ENCODE measurements around the gene KATNIP.
"Not testable (repeated sequence)": the region's sequence is repeated elsewhere in the genome, so short reads cannot be mapped to it uniquely, and the experiment has no call there.

Gene KATNIP

DNA sequence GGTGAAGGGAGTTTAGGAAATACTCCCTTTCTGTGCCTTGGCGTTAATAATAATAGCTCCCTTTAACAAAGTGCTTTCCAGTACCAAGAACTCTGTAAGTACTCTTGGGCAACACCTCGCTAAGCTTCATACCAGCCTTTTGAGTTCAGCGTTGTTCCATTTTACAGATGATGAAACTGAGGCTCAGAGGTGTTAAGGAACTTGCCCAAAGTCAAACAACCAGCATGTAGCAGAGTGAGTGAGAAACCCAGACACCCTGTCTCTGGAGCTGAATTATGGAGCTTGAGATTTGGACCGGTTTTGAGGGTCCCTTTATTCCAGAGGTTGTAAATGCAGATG is 607 bp downstream of the KATNIP start:
- H3K27ac Mint-ChIP-seq, result peak overlapping the region; percentile 100
- no peak for ATAC-seq (replicated peaks)
- H3K27me3 Mint-ChIP-seq, result no peaks in the 10 kb centered on the region
- H3K36me3 Mint-ChIP-seq, result peaks cover 7 to 20% of the 10 kb centered on the region in 2 donors
- peaks cover 24 to 50% of the 10 kb centered on the region in 2 donors for H3K4me1 Mint-ChIP-seq
- peak overlapping the region; percentile 98 for H3K4me3 Mint-ChIP-seq
- no peaks in the 10 kb centered on the region for H3K9me3 Mint-ChIP-seq
- DNase-seq, result no peak

DNA sequence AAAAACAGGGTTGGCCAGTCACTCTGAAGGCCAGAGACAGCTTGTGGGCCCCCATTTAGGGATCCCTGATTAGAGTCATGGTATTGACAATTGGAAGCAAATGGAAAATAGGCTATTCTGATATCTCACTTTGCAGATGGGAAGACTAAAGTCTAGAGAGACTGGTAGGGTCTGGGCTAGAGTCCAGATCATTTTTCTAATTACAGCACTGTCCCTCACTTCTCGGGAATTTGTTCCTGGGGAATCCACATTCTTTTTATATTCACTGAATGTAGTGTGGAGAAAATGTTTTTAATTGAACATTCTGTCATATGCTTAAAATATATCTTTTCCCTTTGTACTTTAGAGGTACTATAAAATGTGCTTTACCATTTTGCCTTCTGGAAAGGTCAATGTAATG is 1.1 kb downstream of the KATNIP start:
- ATAC-seq (replicated peaks) (no peak), DNase-seq (no peak)
- Mint-ChIP-seq H3K36me3 (peaks cover 7 to 18% of the 10 kb centered on the region in 2 donors), H3K4me1 (peaks cover 24 to 47% of the 10 kb centered on the region in 2 donors), H3K27me3 (no peaks in the 10 kb centered on the region), H3K9me3 (no peaks in the 10 kb centered on the region), H3K27ac (no peak overlapping the region), H3K4me3 (peak overlapping the region in 1 of 2 donors; percentile 98)

DNA sequence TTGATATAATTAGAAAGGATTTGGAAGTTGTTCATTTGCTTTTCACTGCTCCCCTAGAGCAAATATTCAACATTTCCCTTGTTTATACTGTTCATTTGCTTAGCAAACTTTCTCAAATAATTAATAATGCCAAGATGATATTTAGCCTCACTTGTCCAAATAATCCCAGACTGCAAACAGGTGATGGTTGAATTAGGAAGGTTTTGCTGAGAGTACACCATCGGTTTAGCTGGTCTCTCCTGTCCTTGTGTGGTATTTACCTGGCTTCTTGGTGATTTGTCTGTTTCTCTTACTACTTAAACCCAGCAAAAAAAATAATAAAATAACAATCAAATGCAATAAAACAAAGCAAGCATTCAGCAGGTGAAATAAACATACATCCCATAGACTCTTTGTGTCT is 6.5 kb downstream of the KATNIP start:
- Mint-ChIP-seq H3K27me3 (no peaks in the 10 kb centered on the region), H3K9me3 (no peaks in the 10 kb centered on the region), H3K27ac (no peak overlapping the region), H3K4me3 (no peak overlapping the region), H3K4me1 (peaks cover 0 to 2% of the 10 kb centered on the region in 2 donors), H3K36me3 (peaks cover 7 to 16% of the 10 kb centered on the region in 2 donors)
- DNase-seq (no peak), ATAC-seq (replicated peaks) (no peak)

DNA sequence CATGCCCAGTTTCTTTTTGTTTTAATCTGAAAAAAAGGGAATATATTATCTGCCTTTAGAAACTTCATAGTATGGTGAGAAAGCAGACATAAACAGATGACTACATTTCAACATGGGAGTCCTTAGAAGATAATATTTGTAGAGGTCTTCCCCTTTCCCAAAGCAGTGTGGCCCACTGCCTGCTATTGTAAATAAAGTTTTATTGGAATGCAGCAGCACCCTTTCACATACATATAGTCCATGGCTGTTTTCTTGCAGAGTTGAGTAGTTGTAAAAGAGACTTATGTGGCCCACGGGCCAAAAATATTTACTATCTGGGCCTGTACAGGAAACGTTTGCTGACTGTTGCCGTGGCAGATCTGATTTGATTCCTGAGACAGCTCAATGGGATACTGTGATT is 8.5 kb downstream of the KATNIP start:
- Mint-ChIP-seq H3K27ac (no peak overlapping the region), H3K9me3 (no peaks in the 10 kb centered on the region), H3K36me3 (peaks cover 7 to 23% of the 10 kb centered on the region in 2 donors), H3K27me3 (no peaks in the 10 kb centered on the region), H3K4me3 (no peak overlapping the region), H3K4me1 (peaks cover 0 to 4% of the 10 kb centered on the region in 2 donors)
- DNase-seq, result no peak
- ATAC-seq (replicated peaks), result no peak

DNA sequence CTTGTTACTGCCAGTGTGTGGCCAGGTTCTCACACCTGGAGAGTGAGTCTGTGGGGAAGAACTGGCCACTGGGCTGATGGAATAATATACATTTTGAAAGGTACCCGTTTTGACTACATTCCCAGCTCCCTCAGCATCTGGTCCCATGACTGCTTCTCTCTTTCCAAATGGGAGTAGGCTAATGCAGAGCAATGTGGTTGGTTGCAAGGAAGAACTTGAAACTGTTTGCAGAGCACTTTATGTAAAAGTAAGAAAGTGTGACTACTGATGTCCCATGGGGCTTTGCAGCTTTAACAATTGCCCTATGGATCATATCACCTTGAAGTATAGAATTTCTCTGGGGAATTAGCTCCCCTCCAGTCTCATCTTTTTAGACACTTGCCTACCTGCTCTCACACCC is 9.0 kb downstream of the KATNIP start:
- no peaks in the 10 kb centered on the region for H3K9me3 Mint-ChIP-seq
- no peak overlapping the region for H3K4me3 Mint-ChIP-seq
- peaks cover 0 to 4% of the 10 kb centered on the region in 2 donors for H3K4me1 Mint-ChIP-seq
- H3K27ac Mint-ChIP-seq, result no peak overlapping the region
- no peaks in the 10 kb centered on the region for H3K27me3 Mint-ChIP-seq
- DNase-seq, result no peak
- peaks cover 7 to 23% of the 10 kb centered on the region in 2 donors for H3K36me3 Mint-ChIP-seq
- no peak for ATAC-seq (replicated peaks)

DNA sequence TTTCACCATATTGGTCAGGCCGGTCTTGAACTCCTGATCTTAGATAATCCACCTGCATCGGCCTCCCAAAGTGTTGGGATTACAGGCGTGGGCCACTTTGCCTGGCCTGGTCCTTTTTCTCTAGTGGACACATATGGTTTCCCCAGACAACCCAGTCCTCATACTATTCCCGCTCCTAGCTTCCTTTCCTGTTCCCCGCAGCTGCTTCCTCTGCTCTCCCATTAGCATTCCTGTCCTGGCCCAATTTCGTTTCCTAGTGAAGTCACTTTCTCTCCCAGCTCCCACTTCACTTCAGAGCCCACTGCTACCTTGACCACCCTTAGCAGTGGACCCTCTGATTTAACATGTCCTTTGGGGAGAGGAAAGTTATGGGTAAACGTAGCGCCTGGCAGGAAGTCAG is 11.3 kb downstream of the KATNIP start:
- no peak for ATAC-seq (replicated peaks)
- H3K27ac Mint-ChIP-seq, result peak overlapping the region; percentile 75

DNA sequence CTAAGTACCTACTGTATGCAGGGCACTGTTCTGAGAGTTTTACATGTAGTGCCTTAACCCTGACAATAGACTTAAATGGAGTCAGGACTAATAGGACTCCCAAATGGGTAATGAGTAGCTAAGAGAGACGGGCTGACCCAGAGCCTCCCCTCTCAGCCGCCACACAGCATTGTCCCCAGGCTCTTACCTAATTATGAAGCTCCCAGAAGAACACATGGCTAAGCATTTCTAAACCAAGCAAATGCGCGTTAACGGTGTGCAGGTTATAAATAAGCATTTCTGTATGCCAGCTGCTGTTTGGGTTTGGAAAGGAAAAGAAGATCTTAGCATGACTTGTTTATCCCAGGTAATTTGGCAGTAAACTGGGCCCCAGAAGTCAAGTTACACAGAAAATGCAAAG is 14.3 kb downstream of the KATNIP start:
- ATAC-seq (replicated peaks) (no peak), DNase-seq (no peak)
- H3K27me3 Mint-ChIP-seq, result no peaks in the 10 kb centered on the region
- no peaks in the 10 kb centered on the region for H3K9me3 Mint-ChIP-seq
- no peak overlapping the region for H3K27ac Mint-ChIP-seq
- H3K4me1 Mint-ChIP-seq, result peaks cover 13% of the 10 kb centered on the region in 2 donors
- peaks cover 9 to 23% of the 10 kb centered on the region in 2 donors for H3K36me3 Mint-ChIP-seq
- no peak overlapping the region for H3K4me3 Mint-ChIP-seq

More for the DNA sequence above, 11.3 kb downstream of the KATNIP start:
- DNase-seq, result no peak
- Mint-ChIP-seq H3K4me3 (no peak overlapping the region), H3K36me3 (peaks cover 9 to 23% of the 10 kb centered on the region in 2 donors), H3K4me1 (peaks cover 5 to 6% of the 10 kb centered on the region in 2 donors), H3K9me3 (no peaks in the 10 kb centered on the region), H3K27me3 (no peaks in the 10 kb centered on the region)

DNA sequence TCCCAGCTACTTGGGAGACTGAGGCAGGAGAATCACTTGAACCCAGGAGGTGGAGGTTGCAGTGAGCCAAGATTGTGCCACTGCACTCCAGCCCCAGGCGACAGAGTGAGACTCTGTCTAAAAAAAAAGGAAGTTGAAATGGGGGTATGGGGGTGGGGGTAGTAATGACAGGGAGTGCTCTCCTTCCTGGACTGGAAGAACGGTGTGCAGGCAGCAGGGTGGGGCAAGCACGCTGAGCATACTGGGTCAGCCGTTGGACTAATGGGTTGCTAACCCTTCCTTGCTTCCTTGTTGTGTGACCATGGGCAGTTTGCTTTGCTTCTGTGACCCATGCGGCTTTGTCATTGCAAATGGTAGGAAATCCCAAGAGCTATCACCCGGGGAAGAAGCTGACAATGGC is 16.5 kb downstream of the KATNIP start:
- ATAC-seq (replicated peaks), result peak; percentile 41 to 54

DNA sequence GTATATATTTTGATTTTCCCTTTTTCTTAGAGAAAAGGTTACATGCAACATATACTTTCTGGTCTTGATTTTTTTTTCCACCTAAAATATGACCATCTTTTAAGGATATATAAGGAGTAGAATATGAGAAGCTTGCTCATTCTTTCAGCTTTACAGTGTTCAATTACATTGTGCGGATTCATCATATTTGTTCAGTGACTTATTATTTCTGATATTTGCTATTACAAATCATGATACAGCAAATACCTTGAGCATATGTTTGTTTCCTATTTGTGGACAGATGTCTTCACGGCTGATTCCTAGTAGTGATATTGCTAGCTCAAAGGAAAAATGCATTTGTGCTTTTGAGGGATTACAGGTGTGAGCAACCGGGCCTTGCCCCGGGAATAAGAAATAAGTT is 18.1 kb downstream of the KATNIP start:
- Mint-ChIP-seq H3K27me3 (no peaks in the 10 kb centered on the region), H3K36me3 (peaks cover 4 to 10% of the 10 kb centered on the region in 2 donors), H3K9me3 (no peaks in the 10 kb centered on the region), H3K27ac (no peak overlapping the region), H3K4me3 (no peak overlapping the region), H3K4me1 (peaks cover 13 to 17% of the 10 kb centered on the region in 2 donors)
- DNase-seq (no peak), ATAC-seq (replicated peaks) (no peak)

More for the DNA sequence above, 16.5 kb downstream of the KATNIP start:
- no peak for DNase-seq
- Mint-ChIP-seq H3K27ac (no peak overlapping the region), H3K27me3 (no peaks in the 10 kb centered on the region), H3K9me3 (no peaks in the 10 kb centered on the region), H3K4me3 (no peak overlapping the region), H3K4me1 (peaks cover 11 to 17% of the 10 kb centered on the region in 2 donors), H3K36me3 (peaks cover 4 to 15% of the 10 kb centered on the region in 2 donors)

DNA sequence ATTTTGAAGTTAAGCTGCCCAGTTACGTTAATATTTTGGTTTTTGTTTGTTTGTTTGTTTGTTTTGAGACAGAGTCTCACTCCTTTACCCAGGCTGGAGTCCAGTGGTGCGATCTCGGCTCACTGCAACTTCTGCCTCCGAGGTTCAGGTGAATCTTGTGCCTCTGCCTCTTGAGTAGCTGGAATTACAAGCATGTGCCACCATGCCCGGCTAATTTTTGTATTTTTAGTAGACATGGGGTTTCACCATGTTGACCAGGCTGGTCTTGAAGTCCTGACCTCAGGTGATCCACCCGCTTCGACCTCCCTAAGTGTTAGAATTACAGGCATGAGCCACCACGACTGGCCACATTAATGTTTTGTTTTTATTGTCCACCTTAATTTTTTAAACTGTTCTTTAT is 21.0 kb downstream of the KATNIP start:
- not testable (repeated sequence) for H3K27ac Mint-ChIP-seq; ATAC-seq (replicated peaks); DNase-seq; H3K4me3 Mint-ChIP-seq; H3K27me3 Mint-ChIP-seq; H3K9me3 Mint-ChIP-seq
- Mint-ChIP-seq H3K4me1 (peaks cover 11 to 14% of the 10 kb centered on the region in 2 donors), H3K36me3 (peaks cover 8 to 19% of the 10 kb centered on the region in 2 donors)

DNA sequence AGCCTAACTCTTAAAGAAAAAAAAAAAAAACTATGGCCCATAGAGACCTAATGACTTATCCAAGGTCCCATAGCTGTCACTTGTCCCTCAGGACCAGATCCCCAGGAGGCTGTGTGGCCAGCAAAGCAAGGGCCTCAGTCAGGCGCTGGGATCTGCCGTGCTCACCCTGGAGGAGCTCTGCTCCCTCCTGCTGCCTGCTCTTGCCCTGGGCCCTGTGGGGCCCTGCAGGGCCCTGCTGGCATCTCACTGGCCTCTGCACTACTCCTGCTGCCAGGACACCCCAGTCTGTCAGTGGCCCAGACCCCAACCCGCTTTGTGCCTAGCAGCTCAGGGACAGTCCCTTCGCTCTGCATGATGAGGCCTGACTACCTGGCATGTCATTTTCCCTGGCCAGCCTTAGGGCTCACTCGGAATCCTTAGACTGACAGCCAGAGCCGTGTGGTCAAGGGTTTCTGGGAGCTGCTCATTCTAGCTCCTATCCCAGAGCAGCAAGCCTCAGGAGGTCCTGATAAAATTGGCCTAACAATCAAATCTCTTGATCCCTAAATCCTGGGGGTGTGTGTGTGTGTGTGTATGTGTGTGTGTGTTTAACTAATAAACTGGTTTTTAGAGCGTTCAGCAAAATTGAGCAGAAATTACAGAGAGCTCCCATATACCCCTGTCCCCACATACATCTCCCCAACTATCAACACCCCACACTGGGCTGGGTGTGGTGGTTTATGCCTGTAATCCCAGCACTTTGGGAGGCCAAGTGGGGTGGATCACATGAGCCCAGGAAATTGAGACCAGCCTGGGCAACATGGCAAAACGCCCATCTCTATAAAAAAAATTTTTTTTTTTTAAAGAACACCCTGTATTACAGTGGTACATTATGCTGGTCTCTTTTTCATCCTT is 21.7 kb downstream of the KATNIP start:
- Mint-ChIP-seq H3K4me1 (peaks cover 7% of the 10 kb centered on the region in 2 donors), H3K9me3 (no peaks in the 10 kb centered on the region), H3K4me3 (no peak overlapping the region), H3K27me3 (no peaks in the 10 kb centered on the region), H3K36me3 (peaks cover 10 to 21% of the 10 kb centered on the region in 2 donors), H3K27ac (no peak overlapping the region)
- ATAC-seq (replicated peaks) (no peak), DNase-seq (no peak)

DNA sequence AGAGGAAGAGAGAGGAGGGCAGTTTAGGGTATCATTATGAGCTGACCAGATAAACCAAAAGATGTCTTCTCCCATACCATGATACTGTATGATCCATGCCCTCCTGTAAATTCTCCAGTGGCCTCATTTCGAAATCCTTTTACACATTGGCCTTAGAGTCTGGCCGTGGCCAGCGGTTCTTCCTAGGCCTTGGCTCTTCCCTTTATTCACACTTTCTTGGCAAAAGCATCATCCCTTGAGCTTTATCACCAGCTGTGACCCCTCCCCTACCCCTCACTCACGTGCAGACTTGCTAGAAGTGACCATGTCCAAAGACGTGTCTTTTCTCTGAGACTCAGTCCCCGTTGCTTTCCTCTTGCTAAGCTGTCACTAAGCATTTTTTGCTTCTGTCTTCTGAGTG is 22.8 kb downstream of the KATNIP start:
- no peak overlapping the region for H3K27ac Mint-ChIP-seq
- no peak overlapping the region for H3K4me3 Mint-ChIP-seq
- no peaks in the 10 kb centered on the region for H3K9me3 Mint-ChIP-seq
- H3K4me1 Mint-ChIP-seq, result peaks cover 4% of the 10 kb centered on the region in 2 donors
- ATAC-seq (replicated peaks), result no peak
- H3K36me3 Mint-ChIP-seq, result peaks cover 9 to 19% of the 10 kb centered on the region in 2 donors
- DNase-seq, result no peak
- no peaks in the 10 kb centered on the region for H3K27me3 Mint-ChIP-seq

DNA sequence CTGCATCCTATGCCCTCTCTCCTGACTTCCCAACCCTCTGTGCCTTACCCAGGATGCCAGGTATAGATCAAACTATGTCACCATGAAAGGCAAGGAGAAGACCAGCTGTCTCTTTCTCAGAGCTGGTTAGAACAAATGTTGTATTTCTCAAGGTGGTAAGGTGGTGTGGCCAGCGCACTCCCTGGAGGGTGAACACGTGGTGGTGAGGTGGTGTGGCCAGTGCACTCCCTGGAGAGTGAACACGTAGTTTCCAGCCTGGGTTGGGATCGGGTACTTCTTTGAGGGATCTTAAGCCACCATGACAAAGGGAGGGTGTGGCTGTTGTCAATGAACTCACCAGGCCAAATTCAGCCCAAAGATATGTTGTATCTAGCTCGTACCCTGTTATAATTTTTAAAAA is 26.8 kb downstream of the KATNIP start:
- Mint-ChIP-seq H3K27me3 (no peaks in the 10 kb centered on the region), H3K36me3 (peaks cover 22 to 39% of the 10 kb centered on the region in 2 donors), H3K4me3 (no peak overlapping the region), H3K9me3 (peaks cover 0 to 2% of the 10 kb centered on the region in 2 donors), H3K4me1 (peaks cover 0 to 9% of the 10 kb centered on the region in 2 donors), H3K27ac (no peak overlapping the region)
- DNase-seq, result no peak
- no peak for ATAC-seq (replicated peaks)

DNA sequence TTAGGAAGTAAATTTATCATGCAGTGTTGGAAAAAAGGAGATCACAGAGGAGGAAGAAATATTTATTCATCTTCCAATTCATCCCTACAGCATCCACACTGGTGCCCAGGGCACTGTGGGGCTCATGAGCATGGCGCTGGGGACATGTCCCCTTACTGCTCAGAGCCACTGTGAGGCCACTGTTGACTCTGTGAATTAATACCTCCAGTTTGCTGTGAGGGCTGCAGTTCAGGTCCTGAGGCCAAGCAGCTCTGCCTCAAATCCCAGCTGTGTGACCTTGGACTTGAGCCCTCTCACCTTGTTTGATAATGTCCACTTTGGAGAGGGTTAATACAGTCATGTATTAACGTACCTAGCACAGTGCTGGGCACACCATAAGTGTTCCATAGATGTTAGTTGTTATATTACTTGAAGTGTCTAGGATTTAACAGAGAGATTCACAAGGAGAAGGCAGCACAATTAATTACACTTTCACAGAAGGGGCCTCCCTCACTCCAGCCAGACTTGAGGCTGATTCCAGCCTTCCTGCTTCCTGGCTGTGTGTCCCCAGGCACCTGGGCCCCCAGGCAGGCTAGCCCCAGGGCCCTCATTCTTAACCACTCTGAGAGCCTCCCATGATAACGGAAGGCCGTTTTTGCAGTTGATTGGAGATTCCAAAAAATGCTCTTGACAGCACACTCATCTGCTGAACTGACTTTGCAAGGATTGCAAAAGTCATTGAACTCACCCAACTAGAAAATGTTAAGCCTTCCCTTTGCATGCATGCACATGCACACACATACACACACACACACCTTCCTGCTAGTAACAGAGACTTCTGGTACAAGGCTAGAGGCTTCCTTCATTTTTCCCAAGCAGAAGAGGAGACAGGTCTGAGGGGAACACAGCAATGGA is 29.4 kb downstream of the KATNIP start:
- ATAC-seq (replicated peaks) (no peak), DNase-seq (no peak)
- H3K27ac Mint-ChIP-seq, result peak overlapping the region; percentile 20
- peaks cover 0 to 7% of the 10 kb centered on the region in 2 donors for H3K4me1 Mint-ChIP-seq
- H3K9me3 Mint-ChIP-seq, result peaks cover 0 to 2% of the 10 kb centered on the region in 2 donors
- H3K27me3 Mint-ChIP-seq, result no peaks in the 10 kb centered on the region
- no peak overlapping the region for H3K4me3 Mint-ChIP-seq
- peaks cover 33 to 62% of the 10 kb centered on the region in 2 donors for H3K36me3 Mint-ChIP-seq

Data from stimulated activated naive B cell treated with anti-CD40 and anti-IgM and Interleukin-4, amounts not matched to agents 10 μg/mL and 1 μg/mL and 100 μg/mL, for 72 hours (primary cell).